ENCODE data around the gene SNX32.

- no peak for TF ChIP-seq CTCF (IDR thresholded peaks at IDR 0.05; ENCODE audit: insufficient read depth, low read length)
- no peak for TF ChIP-seq POLR2AphosphoS5 (IDR thresholded peaks at IDR 0.05; ENCODE audit: low read depth)
- no peak for TF ChIP-seq SPI1 (IDR thresholded peaks at IDR 0.05; ENCODE audit: borderline replicate concordance, low read depth)
- TF ChIP-seq, protein P1, sequence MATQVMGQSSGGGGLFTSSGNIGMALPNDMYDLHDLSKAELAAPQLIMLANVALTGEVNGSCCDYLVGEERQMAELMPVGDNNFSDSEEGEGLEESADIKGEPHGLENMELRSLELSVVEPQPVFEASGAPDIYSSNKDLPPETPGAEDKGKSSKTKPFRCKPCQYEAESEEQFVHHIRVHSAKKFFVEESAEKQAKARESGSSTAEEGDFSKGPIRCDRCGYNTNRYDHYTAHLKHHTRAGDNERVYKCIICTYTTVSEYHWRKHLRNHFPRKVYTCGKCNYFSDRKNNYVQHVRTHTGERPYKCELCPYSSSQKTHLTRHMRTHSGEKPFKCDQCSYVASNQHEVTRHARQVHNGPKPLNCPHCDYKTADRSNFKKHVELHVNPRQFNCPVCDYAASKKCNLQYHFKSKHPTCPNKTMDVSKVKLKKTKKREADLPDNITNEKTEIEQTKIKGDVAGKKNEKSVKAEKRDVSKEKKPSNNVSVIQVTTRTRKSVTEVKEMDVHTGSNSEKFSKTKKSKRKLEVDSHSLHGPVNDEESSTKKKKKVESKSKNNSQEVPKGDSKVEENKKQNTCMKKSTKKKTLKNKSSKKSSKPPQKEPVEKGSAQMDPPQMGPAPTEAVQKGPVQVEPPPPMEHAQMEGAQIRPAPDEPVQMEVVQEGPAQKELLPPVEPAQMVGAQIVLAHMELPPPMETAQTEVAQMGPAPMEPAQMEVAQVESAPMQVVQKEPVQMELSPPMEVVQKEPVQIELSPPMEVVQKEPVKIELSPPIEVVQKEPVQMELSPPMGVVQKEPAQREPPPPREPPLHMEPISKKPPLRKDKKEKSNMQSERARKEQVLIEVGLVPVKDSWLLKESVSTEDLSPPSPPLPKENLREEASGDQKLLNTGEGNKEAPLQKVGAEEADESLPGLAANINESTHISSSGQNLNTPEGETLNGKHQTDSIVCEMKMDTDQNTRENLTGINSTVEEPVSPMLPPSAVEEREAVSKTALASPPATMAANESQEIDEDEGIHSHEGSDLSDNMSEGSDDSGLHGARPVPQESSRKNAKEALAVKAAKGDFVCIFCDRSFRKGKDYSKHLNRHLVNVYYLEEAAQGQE (IDR thresholded peaks at IDR 0.05; ENCODE audit: insufficient replicate concordance, low read depth) = no peak
- TF ChIP-seq GABPA (IDR thresholded peaks at IDR 0.05; ENCODE audit: low read depth) = no peak
Measured at GRCh38 chr11:65826984-65827735, 6.6 kb upstream of the SNX32 start.

Data from HL-60 (cell line).